A673 (cell line): ENCODE data around the gene KPTN. TPM values are rescaled to one million over a fixed set of nuclear protein-coding genes. Genes with fewer than 3 reads are reported as not detected.

Experiments
- BruUV-seq: library from RNA; stranded (reverse); fragments of 400-500 nt; replicated peaks from 2 replicates; lab custom pipeline; 2021; lab: Mats Ljungman, UMichigan
- CTCF ChIA-PET: fragments of 300-600 bp; sonication (Branson Sonifier 250); formaldehyde crosslinking; loops from one replicate; lab custom pipeline; 2022; ENCODE audit warnings: antibody characterized with exemption; lab: Charles Lee
- POLR2A ChIA-PET: fragments of 300-600 bp; sonication (Branson Sonifier 250); formaldehyde crosslinking; loops from one replicate; lab custom pipeline; 2022; ENCODE audit warnings: antibody characterized with exemption; ENCODE audit not compliant: low non-redundant PET; lab: Charles Lee
- DNase-seq: peaks from one replicate; pipeline ENCODE4 v3.0.0-alpha.2; 2015; ENCODE audit warnings: low spot score
- H3K27ac ChIP-seq: fragments of 200-600 bp; sonication (generic); 2 replicates; pipeline ENCODE4 v1.5.1; 2016; ENCODE audit warnings: mixed run types, low read depth, mild to moderate bottlenecking, mixed read lengths, antibody characterized with exemption, low read length; ENCODE audit not compliant: poor library complexity, severe bottlenecking
- H3K27me3 ChIP-seq: fragments of 200-600 bp; sonication (generic); replicated peaks from 2 replicates; pipeline ENCODE4 v1.6.1; 2017; ENCODE audit warnings: mixed run types, low read depth, mild to moderate bottlenecking, mixed read lengths, antibody characterized with exemption, low read length; ENCODE audit not compliant: insufficient read depth, poor library complexity
- H3K36me3 ChIP-seq: fragments of 200-600 bp; sonication (generic); 2 replicates; pipeline ENCODE4 v1.6.1; 2016; ENCODE audit warnings: mixed run types, mild to moderate bottlenecking, mixed read lengths, antibody characterized with exemption, low read length; ENCODE audit not compliant: insufficient read depth, poor library complexity, severe bottlenecking
- H3K4me1 ChIP-seq: fragments of 200-600 bp; sonication (generic); 2 replicates; pipeline ENCODE4 v1.6.1; 2017; ENCODE audit warnings: mixed run types, mild to moderate bottlenecking, mixed read lengths, antibody characterized with exemption, low read length; ENCODE audit not compliant: insufficient read depth, poor library complexity, severe bottlenecking
- H3K4me3 ChIP-seq: fragments of 200-600 bp; sonication (generic); 2 replicates; pipeline ENCODE4 v1.5.1; 2016; ENCODE audit warnings: low read depth, mixed run types, mild to moderate bottlenecking, mixed read lengths, low read length; ENCODE audit not compliant: poor library complexity, severe bottlenecking
- H3K9me3 ChIP-seq: fragments of 200-600 bp; sonication (generic); 2 replicates; pipeline ENCODE4 v1.6.1; 2016; ENCODE audit warnings: mixed run types, low read depth, mild to moderate bottlenecking, mixed read lengths, antibody characterized with exemption, low read length; ENCODE audit not compliant: poor library complexity, severe bottlenecking
- CTCF ChIP-seq: fragments of 300-800, 200-600 bp; sonication (generic); conservative IDR thresholded peaks from 2 replicates; pipeline ENCODE4 v1.5.1; 2017; ENCODE audit warnings: low read depth, mild to moderate bottlenecking, antibody characterized with exemption, low read length, moderate library complexity, mixed read lengths
- EZH2 ChIP-seq: fragments of 200-600 bp; sonication (generic); IDR thresholded peaks from 2 replicates; pipeline ENCODE4 v1.6.1; 2017; ENCODE audit warnings: borderline replicate concordance, low read depth, mild to moderate bottlenecking, mixed read lengths, antibody characterized with exemption, low read length; ENCODE audit not compliant: poor library complexity, severe bottlenecking
- intact Hi-C: fragments of 100-400 bp; cut with micrococcal nuclease; formaldehyde crosslinking; loops from one replicate; pipeline ENCODE4 v1.10.0; 2022; ENCODE audit not compliant: unreplicated experiment
- total RNA-seq: library from RNA; stranded (reverse); gene quantifications from 2 replicates; pipeline ENCODE4 v1.2.3, GENCODE V29; 2021

The KPTN gene
- total RNA-seq, 1 experiment from 2014 or later = 18.9 TPM

- ChIA-PET POLR2A (no interaction called here), CTCF (no interaction called here)
- no peaks in the 10 kb centered on the region for H3K36me3 ChIP-seq
- no peaks in the 10 kb centered on the region for H3K9me3 ChIP-seq
- H3K27ac ChIP-seq = no peak overlapping the region
- TF ChIP-seq CTCF (no peak), EZH2 (no peak)
- no peak for DNase-seq
- BruUV-seq = no TSS peak
- peaks cover 6% of the 10 kb centered on the region for H3K4me1 ChIP-seq
- no peaks in the 10 kb centered on the region for H3K27me3 ChIP-seq
- intact Hi-C loops = loop anchor here (5.0 kb wide), 1 partner anchor 53 kb away; no protein-coding TSS in a partner anchor
- H3K4me3 ChIP-seq = no peak overlapping the region
These were observed 3.4 kb downstream of the KPTN start for GRCh38 chr19:47480658-47481057.

GRCh38 chr19:47479701-47480503 is 4.1 kb downstream of the KPTN start:
- Histone ChIP-seq H3K36me3 (no peaks in the 10 kb centered on the region), H3K27me3 (no peaks in the 10 kb centered on the region), H3K4me3 (no peak overlapping the region), H3K4me1 (peaks cover 6% of the 10 kb centered on the region), H3K9me3 (no peaks in the 10 kb centered on the region), H3K27ac (no peak overlapping the region)
- CTCF ChIA-PET = interaction anchor here (1.4 kb wide), 1 partner anchor 43 kb away, joined by 3 read pairs; no protein-coding TSS in a partner anchor
- intact Hi-C loops = loop anchor here (5.0 kb wide), 1 partner anchor 53 kb away; no protein-coding TSS in a partner anchor
- TF ChIP-seq CTCF (no peak), EZH2 (no peak)
- no peak for DNase-seq
- no TSS peak for BruUV-seq
- POLR2A ChIA-PET = no interaction called here

- TF ChIP-seq CTCF = no peak
- no peak for TF ChIP-seq EZH2
- BruUV-seq = no TSS peak
- Histone ChIP-seq H3K27ac (no peak overlapping the region), H3K36me3 (no peaks in the 10 kb centered on the region), H3K9me3 (no peaks in the 10 kb centered on the region), H3K4me1 (peaks cover 1% of the 10 kb centered on the region), H3K4me3 (no peak overlapping the region), H3K27me3 (no peaks in the 10 kb centered on the region)
- intact Hi-C loops = no loop called here
- POLR2A ChIA-PET = no interaction called here
- CTCF ChIA-PET = no interaction called here
- no peak for DNase-seq
These were observed 7.5 kb downstream of the KPTN start for GRCh38 chr19:47476438-47476972.
